Fibroblast of peridontal ligament (primary cell): Measurements from ENCODE around the gene HSPG2.

Experiments used
- DNase-seq: peaks from one replicate; pipeline ENCODE4 v3.0.0-alpha.2; 2010; ENCODE audit errors: extremely low read depth

Gene HSPG2

GRCh38 chr1:21898326-21899200 lies 38.5 kb downstream of the HSPG2 start:
- no peak for DNase-seq

DNA sequence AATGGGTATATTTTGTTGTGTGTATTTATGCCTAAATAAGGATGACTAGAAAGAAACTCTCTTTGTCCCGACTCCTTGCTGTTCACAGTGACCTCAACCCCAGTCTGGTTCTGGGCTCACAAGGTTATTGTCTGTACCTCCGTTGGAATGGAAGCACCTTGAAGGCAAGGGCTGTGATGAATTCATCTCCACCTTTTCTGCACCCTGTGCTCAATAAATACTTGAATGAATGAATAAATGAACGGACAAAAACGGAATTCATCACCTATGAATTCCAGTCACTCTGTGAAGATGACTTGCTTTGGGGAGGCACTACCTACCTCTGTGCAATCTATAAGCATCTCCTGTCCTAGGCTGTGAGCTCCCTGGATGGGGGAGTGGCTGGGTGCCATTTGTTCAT lies 39.3 kb downstream of the HSPG2 start:
- DNase-seq: no peak

DNA sequence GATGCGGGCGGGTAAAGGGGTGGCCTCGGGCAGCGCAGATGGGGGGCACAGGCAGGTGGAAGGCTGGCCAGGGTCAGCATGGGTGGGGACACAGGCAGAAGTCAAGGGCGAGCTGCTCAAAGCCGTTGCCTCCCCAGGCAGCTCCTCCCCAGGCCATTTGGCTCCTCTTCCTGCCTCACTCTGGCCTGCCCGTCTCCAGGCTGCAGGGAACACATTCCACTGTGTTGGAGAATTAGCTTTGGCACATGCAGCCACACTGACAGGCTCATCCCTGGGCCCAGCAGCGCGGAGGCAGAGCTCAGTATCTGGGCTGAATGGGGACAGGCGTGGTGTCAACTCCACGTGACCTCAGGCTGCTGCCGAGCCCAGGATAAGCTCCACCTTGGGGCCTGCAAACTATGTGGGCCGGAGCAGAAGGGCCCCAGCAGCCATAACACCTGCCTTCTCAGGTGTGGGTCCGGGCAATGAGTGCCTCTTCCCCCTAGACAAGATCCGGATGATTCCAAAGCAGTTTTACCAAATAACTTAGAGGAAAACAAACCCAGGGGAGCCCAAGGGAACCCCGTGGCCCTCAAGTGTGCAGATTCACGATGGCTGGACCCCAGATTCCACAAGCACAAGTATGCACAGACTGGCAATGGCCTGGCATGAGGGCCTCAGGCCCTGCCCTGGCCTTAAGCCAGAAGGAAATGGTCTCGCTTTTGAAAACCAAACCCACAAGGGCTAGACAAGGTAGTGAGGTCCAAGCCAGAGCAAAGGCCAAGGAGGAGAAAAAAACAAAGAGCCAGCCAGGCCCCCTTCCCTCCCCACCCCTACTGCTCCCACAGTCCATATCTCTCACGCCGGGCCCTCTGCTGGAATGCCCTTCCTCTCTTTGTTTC lies 40.2 kb downstream of the HSPG2 start:
- no peak for DNase-seq

GRCh38 chr1:21896026-21896425 lies 41.1 kb downstream of the HSPG2 start:
- DNase-seq: no peak

DNA sequence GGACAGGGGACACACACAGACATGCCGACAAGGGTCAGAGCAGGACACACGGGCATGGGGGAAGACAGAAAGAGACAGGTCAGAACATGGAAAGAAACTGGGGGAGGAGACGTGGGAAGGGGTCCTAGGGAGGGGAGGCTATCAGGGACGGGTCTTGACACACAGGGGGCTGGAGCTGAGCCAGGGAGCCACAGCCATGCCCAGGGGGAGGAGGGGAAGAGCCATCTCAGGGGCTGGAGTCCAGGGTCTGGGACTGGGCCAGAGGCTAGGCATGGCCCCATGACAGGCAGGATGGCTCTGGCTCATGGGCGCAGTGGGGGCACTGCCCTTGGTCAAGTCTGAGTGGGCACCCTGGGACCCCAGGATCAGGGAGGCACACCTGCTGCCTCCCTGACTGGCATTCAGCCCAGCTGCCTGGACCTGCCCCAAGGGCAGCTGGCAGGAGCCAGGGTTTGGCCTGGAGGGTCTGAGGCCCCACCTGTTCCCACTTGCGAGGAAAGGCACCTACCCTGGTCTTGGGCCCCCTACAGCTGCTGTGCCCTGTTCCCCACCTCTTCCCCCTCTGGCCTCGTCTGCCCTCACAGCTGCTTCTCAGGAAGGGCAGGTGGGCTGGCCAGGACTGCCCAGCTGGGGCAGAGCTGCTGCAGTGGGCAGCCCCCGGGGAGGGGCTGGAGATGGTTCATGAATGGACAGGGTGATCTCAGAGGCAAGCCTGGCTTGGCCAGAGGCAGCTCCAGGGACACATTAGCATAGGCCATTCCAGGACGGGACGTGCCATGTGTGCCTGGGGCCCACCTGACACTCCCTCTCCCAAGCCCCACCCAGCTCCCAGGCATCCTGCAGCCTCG lies 42.9 kb downstream of the HSPG2 start:
- no peak for DNase-seq

- DNase-seq: no peak
Observed at GRCh38 chr1:21893046-21893805, 43.9 kb downstream of the HSPG2 start.

DNA sequence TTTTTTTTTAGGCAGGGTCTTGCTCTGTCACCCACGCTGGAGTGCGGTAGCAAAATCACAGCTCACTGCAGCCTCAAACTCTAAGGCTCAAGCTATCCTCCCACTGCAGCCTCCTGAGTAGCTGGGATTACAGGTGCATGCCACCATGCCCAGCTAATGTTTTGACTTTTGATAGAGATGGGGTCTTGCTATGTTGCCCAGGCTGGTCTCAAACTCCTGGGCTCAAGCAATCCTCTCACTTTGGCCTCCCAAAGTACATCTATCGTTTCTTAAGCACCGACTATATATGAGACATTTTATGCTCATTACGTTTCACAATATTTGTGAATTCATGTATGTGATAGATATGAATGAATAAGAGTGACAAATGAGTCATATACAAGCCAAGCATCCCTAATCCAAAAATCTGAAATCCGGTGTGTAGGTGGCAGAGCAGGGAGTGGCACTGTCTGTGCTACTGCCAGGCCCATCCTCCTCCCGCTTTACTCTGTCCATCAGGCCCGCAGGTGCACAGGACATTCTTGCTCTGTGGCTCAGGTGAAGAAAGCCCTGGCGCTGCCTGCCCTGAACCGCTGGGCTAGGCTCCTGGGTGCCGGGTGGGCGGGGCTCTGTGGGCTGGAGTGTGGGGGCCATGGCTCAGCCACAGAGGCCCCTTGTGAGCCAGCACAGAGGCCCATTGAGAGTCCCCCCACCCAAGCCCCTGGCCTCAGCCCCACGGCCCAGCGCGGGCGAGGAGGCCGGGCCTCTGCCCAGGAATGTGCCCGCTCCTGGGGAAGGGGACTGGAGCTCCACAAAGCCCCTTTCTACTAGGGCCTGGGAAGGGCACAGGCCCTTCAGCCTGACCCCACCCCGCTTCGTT lies 45.3 kb downstream of the HSPG2 start:
- DNase-seq: no peak

DNA sequence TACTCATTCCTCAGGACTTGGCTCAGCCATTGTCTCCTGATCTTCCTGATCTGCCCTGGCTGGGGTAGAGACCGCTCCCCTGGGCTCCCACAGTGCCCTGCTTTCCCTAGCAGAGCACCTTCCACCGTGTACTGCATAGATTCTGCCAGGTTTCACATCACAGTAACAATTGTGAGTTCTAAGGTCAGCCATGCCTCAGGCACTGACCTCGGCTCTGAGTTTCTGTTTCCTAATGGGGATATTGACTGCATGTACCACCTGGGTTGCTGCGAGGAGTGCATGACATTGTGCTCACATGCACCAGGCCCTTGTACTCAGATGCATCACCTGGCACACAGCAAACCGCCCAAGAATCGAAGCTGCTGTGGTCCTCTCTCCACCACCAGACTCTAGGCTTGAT lies 46.0 kb downstream of the HSPG2 start:
- no peak for DNase-seq

- no peak for DNase-seq
Observed at GRCh38 chr1:21888500-21888899, 48.6 kb downstream of the HSPG2 start.

GRCh38 chr1:21887796-21888195 lies 49.3 kb downstream of the HSPG2 start:
- DNase-seq: no peak

DNA sequence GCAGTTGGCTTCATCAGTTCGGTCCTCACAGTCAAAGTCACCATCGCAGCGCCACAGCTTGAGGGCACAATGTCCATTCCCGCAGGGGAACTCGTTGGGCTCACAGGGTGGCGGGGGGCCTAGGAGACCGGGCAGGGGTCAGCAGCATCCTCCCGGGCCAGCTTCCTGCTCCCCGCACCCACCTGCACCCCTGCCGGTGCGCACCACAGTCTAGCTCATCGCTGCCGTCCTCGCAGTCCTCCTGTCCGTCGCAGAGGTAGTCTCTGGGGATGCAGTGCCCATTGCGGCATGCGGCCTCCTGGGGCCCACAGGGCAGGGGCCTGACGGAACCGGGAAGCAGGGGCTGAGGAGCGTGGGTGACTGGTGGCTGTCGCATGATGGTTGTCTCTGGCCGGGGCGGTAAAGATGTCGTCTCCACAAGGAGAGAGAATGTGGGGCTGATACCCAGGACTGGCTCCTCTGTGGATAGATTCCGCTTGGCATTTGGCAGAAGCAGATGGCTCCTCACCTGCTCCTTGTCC lies 49.8 kb downstream of the HSPG2 start:
- DNase-seq: no peak

GRCh38 chr1:21886486-21887215 lies 50.5 kb downstream of the HSPG2 start:
- DNase-seq: no peak

GRCh38 chr1:21885236-21886037 lies 51.7 kb downstream of the HSPG2 start:
- DNase-seq: no peak

- no peak for DNase-seq
Observed at GRCh38 chr1:21884456-21885235, 52.5 kb downstream of the HSPG2 start.

- no peak for DNase-seq
Observed at GRCh38 chr1:21882721-21883415, 54.2 kb downstream of the HSPG2 start.

- DNase-seq: no peak
Observed at GRCh38 chr1:21881250-21881649, 55.9 kb downstream of the HSPG2 start.

- no peak for DNase-seq
Observed at GRCh38 chr1:21880619-21880970, 56.5 kb downstream of the HSPG2 start.
